SK-N-SH (cell line): Measurements from ENCODE around the gene PRKCG. TPM values are rescaled to one million over a fixed set of nuclear protein-coding genes. Genes with fewer than 3 reads are reported as not detected.

Source experiments
- CTCF ChIA-PET: fragments of 300-600, 350-600 bp; formaldehyde crosslinking; extraction: SDS; loops from one replicate; lab custom pipeline; 2021; lab: Yijun Ruan, JAX
- POLR2A ChIA-PET: fragments of 350-600 bp; sonication (Branson Sonifier 250); formaldehyde crosslinking; extraction: SDS; loops from one replicate; lab custom pipeline; 2020; ENCODE audit warnings: antibody characterized with exemption, inconsistent platforms; lab: Yijun Ruan, JAX
- DNase-seq: peaks from one replicate; pipeline ENCODE4 v3.0.0; 2012
- H2AFZ ChIP-seq: fragments of 200-600 bp; sonication (generic); 2 replicates; pipeline ENCODE4 v1.8.1; 2016; ENCODE audit warnings: antibody characterized with exemption, mild to moderate bottlenecking, low read depth
- H3F3A ChIP-seq: fragments of 200-600 bp; sonication (generic); replicated peaks from 2 replicates; pipeline ENCODE3; 2016; ENCODE audit warnings: antibody characterized with exemption, mild to moderate bottlenecking; ENCODE audit not compliant: insufficient read depth
- H3K27ac ChIP-seq, 2 experiments: fragments of 200-500 bp in 1 of 2; fragments of 200-600 bp in 1 of 2; sonication (Bioruptor generic) in 1 of 2; sonication (generic), shearing (Covaris generic) in 1 of 2; 2 replicates each; pipeline versions ENCODE4 v1.5.1 to v1.6.1; 2014 to 2016; ENCODE audit warnings: low read depth in 2 of 2, inconsistent platforms in 1 of 2, low read length in 1 of 2, mild to moderate bottlenecking in 1 of 2, mixed read lengths in 1 of 2
- H3K27me3 ChIP-seq: fragments of 200-600 bp; sonication (generic), shearing (Covaris generic); 2 replicates; pipeline ENCODE4 v1.6.1; 2016; ENCODE audit warnings: mixed run types; ENCODE audit not compliant: insufficient read depth
- H3K36me3 ChIP-seq, 2 experiments: fragments of 200-500 bp in 1 of 2; fragments of 200-600 bp in 1 of 2; sonication (Bioruptor generic) in 1 of 2; sonication (generic) in 1 of 2; replicated peaks in 1 of 2; 2 replicates each; pipeline versions ENCODE3 to v1.5.1; 2014 to 2016; ENCODE audit warnings: low read length in 1 of 2, mild to moderate bottlenecking in 1 of 2; ENCODE audit not compliant: insufficient read depth in 2 of 2, control insufficient read depth in 1 of 2
- H3K4me1 ChIP-seq, 2 experiments: fragments of 200-500 bp in 1 of 2; fragments of 200-600 bp in 1 of 2; sonication (Bioruptor generic) in 1 of 2; sonication (generic), shearing (Covaris generic) in 1 of 2; 2 replicates each; pipeline versions ENCODE4 v1.5.1 to v1.6.1; 2014 to 2016; ENCODE audit warnings: low read depth in 1 of 2, low read length in 1 of 2, mixed run types in 1 of 2; ENCODE audit not compliant: insufficient read depth in 2 of 2, control insufficient read depth in 1 of 2
- H3K4me2 ChIP-seq: fragments of 200-600 bp; sonication (generic), shearing (Covaris generic); 2 replicates; pipeline ENCODE4 v1.6.1; 2017; ENCODE audit warnings: mixed run types
- H3K4me3 ChIP-seq, 2 experiments: fragments of 200-500 bp in 1 of 2; fragments of 200-600 bp in 1 of 2; sonication (Bioruptor generic) in 1 of 2; sonication (generic), shearing (Covaris generic) in 1 of 2; 2 replicates each; pipeline versions ENCODE4 v1.5.1 to v1.8.1; 2014 to 2016; ENCODE audit warnings: low read depth in 2 of 2, inconsistent platforms in 1 of 2, low read length in 1 of 2, mild to moderate bottlenecking in 1 of 2, mixed read lengths in 1 of 2, moderate library complexity in 1 of 2
- H3K79me2 ChIP-seq: fragments of 200-600 bp; sonication (generic); 2 replicates; pipeline ENCODE4 v1.8.1; 2017; ENCODE audit warnings: mild to moderate bottlenecking; ENCODE audit not compliant: insufficient read depth
- H3K9ac ChIP-seq: fragments of 200-600 bp; sonication (generic); 2 replicates; pipeline ENCODE4 v1.6.1; 2017; ENCODE audit warnings: mixed run types
- H3K9me2 ChIP-seq: fragments of 200-600 bp; sonication (generic); 2 replicates; pipeline ENCODE4 v1.6.1; 2017; ENCODE audit warnings: mixed run types
- H3K9me3 ChIP-seq: fragments of 200-600 bp; sonication (generic); 2 replicates; pipeline ENCODE4 v1.6.1; 2017; ENCODE audit warnings: mixed run types, mild to moderate bottlenecking, moderate library complexity
- H4K20me1 ChIP-seq: fragments of 200-600 bp; sonication (generic); 2 replicates; pipeline ENCODE4 v1.6.1; 2017; ENCODE audit warnings: mild to moderate bottlenecking, mixed run types; ENCODE audit not compliant: insufficient read depth
- CHD2 ChIP-seq: fragments of 150-350 bp; IDR thresholded peaks from 2 replicates; pipeline ENCODE4 v1.6.1; 2018; ENCODE audit warnings: low read length; ENCODE audit not compliant: partially characterized antibody
- ELF1 ChIP-seq: IDR thresholded peaks from 2 replicates; pipeline ENCODE4 v1.4.0; 2012
- EZH2phosphoT487 ChIP-seq: fragments of 200-600 bp; sonication (generic); IDR thresholded peaks from 2 replicates; pipeline ENCODE4 v1.6.1; 2017; ENCODE audit warnings: low read depth, mixed run types, mild to moderate bottlenecking, antibody characterized with exemption, moderate library complexity, borderline replicate concordance
- FOXM1 ChIP-seq: IDR thresholded peaks from 2 replicates; pipeline ENCODE4 v1.4.0; 2012; ENCODE audit warnings: low read depth, mild to moderate bottlenecking
- IRF3 ChIP-seq: fragments of 150-350 bp; IDR thresholded peaks from 2 replicates; pipeline ENCODE4 v1.6.1; 2016; ENCODE audit warnings: mild to moderate bottlenecking, low read depth, low read length
- MXI1 ChIP-seq: IDR thresholded peaks from 2 replicates; pipeline ENCODE4 v1.6.1; 2012; ENCODE audit warnings: mild to moderate bottlenecking, low read depth, low read length, improper control_type of control experiment
- NFIC ChIP-seq: IDR thresholded peaks from 2 replicates; pipeline ENCODE4 v1.4.0; 2012; ENCODE audit warnings: borderline replicate concordance
- RAD21 ChIP-seq: IDR thresholded peaks from 2 replicates; pipeline ENCODE4 v1.6.1; 2012; ENCODE audit warnings: mild to moderate bottlenecking, low read length
- RXRA ChIP-seq: IDR thresholded peaks from 2 replicates; pipeline ENCODE4 v1.4.0; 2012; ENCODE audit warnings: low read depth, mild to moderate bottlenecking, borderline replicate concordance
- SIN3A ChIP-seq: IDR thresholded peaks from 2 replicates; pipeline ENCODE4 v1.6.1; 2012; ENCODE audit warnings: low read depth, mild to moderate bottlenecking, low read length, moderate library complexity, borderline replicate concordance
- TEAD4 ChIP-seq: IDR thresholded peaks from 2 replicates; pipeline ENCODE4 v1.4.0; 2012; ENCODE audit warnings: mild to moderate bottlenecking, borderline replicate concordance; ENCODE audit not compliant: insufficient read depth
- USF1 ChIP-seq: IDR thresholded peaks from 2 replicates; pipeline ENCODE4 v1.4.0; 2012; ENCODE audit warnings: low read depth, borderline replicate concordance
- YY1 ChIP-seq: IDR thresholded peaks from 2 replicates; pipeline ENCODE4 v1.4.0; 2012; ENCODE audit warnings: low read depth, mild to moderate bottlenecking
- WGBS: methylation state at CpG from one replicate; pipeline ENCODE4 v1.1.6; 2017; ENCODE audit warnings: low lambda C conversion rate; 5-methylcytosine and 5-hydroxymethylcytosine counted together
- polyA plus RNA-seq, 3 experiments: library from polyadenylated mRNA; depleted of rRNA; stranded (reverse); fragments of >200 nt; gene quantifications; 2 replicates each; pipeline ENCODE4 v1.2.3, GENCODE V29; 2012

The PRKCG gene
- polyA plus RNA-seq, 1 of the 3 experiments (the other 2 are of a cell fraction): 0.08 TPM

GRCh38 chr19:53892301-53892980, 10.4 kb downstream of the PRKCG start:
- ChIA-PET CTCF (interaction anchor here (1.7 kb wide), 1 partner anchor 14 kb away, joined by 5 read pairs; no protein-coding TSS in a partner anchor), POLR2A (no interaction called here)
- Histone ChIP-seq H3K27ac (no peak overlapping the region), H3F3A (no peaks in the 10 kb centered on the region), H3K4me1 (peaks cover 0 to 3% of the 10 kb centered on the region in 2 experiments; a peak in 2 of 4 replicates), H3K9ac (no peak overlapping the region), H2AFZ (no peak overlapping the region)
- no peak for DNase-seq
- TF ChIP-seq EZH2phosphoT487: no peak
- no peak for TF ChIP-seq IRF3
- TF ChIP-seq, all 33 proteins: peak for 0
- 64% methylated on average over 16 of the region's 23 CpGs for WGBS
- Histone ChIP-seq H3K4me2 (no peak overlapping the region), H3K79me2 (no peaks in the 10 kb centered on the region), H3K36me3 (no peaks in the 10 kb centered on the region), H4K20me1 (no peaks in the 10 kb centered on the region), H3K4me3 (no peak overlapping the region), H3K27me3 (peaks cover 40% of the 10 kb centered on the region; the same call in 1 of the 2 replicates), H3K9me3 (no peaks in the 10 kb centered on the region), H3K9me2 (no peaks in the 10 kb centered on the region)

GRCh38 chr19:53892981-53893325, 11.0 kb downstream of the PRKCG start:
- POLR2A ChIA-PET: no interaction called here
- H3K4me2 ChIP-seq: no peak overlapping the region
- CTCF ChIA-PET: interaction anchor here (1.7 kb wide), 1 partner anchor 14 kb away, joined by 5 read pairs; no protein-coding TSS in a partner anchor
- H4K20me1 ChIP-seq: no peaks in the 10 kb centered on the region
- no peak overlapping the region for H2AFZ ChIP-seq
- H3K79me2 ChIP-seq: no peaks in the 10 kb centered on the region
- no peaks in the 10 kb centered on the region for H3K36me3 ChIP-seq
- no peaks in the 10 kb centered on the region for H3K9me2 ChIP-seq
- H3K27ac ChIP-seq: no peak overlapping the region
- peak; percentile 76 for DNase-seq
- no peak overlapping the region for H3K9ac ChIP-seq
- TF ChIP-seq CHD2 (peak; percentile 47), USF1 (no peak)
- H3F3A ChIP-seq: no peaks in the 10 kb centered on the region
- WGBS: 32% methylated on average over 8 of the region's 8 CpGs
- H3K4me1 ChIP-seq: peaks cover 0 to 4% of the 10 kb centered on the region in 2 experiments; a peak in 2 of 4 replicates
- H3K4me3 ChIP-seq: no peak overlapping the region
- peaks cover 46% of the 10 kb centered on the region for H3K27me3 ChIP-seq
- H3K9me3 ChIP-seq: no peaks in the 10 kb centered on the region

GRCh38 chr19:53894707-53895106, 12.7 kb downstream of the PRKCG start:
- Histone ChIP-seq H3F3A (no peaks in the 10 kb centered on the region), H3K9ac (no peak overlapping the region), H3K9me2 (no peaks in the 10 kb centered on the region), H2AFZ (no peak overlapping the region), H3K36me3 (no peaks in the 10 kb centered on the region), H4K20me1 (no peaks in the 10 kb centered on the region), H3K79me2 (no peaks in the 10 kb centered on the region), H3K4me2 (no peak overlapping the region), H3K27me3 (peaks cover 54% of the 10 kb centered on the region), H3K4me3 (no peak overlapping the region), H3K9me3 (no peaks in the 10 kb centered on the region), H3K4me1 (peaks cover 0 to 5% of the 10 kb centered on the region in 2 experiments; a peak in 2 of 4 replicates), H3K27ac (no peak overlapping the region)
- TF ChIP-seq ELF1: no peak
- no peak for TF ChIP-seq TEAD4
- TF ChIP-seq MXI1: no peak
- TF ChIP-seq YY1: no peak
- TF ChIP-seq RXRA: no peak
- TF ChIP-seq NFIC: no peak
- TF ChIP-seq RAD21: no peak
- TF ChIP-seq SIN3A: no peak
- no peak for TF ChIP-seq FOXM1
- DNase-seq: no peak
- ChIA-PET POLR2A (no interaction called here), CTCF (interaction anchor here (1.1 kb wide), 1 partner anchor 135 kb away, joined by 3 read pairs; no protein-coding TSS in a partner anchor)
- 69% methylated on average over 9 of the region's 9 CpGs for WGBS
